NB4 (cell line): Measurements from ENCODE around the gene DUOX2.

Experiments
- POLR2A ChIP-seq: IDR thresholded peaks from 2 replicates; pipeline ENCODE4 v1.6.1; 2011; ENCODE audit warnings: mild to moderate bottlenecking; ENCODE audit not compliant: insufficient read length; ENCODE audit errors: extremely low read depth
- TF ChIP-seq, protein P1 (sequence below): IDR thresholded peaks from one replicate; pipeline ENCODE4 v1.5.1; 2012; ENCODE audit warnings: low read depth, low read length
- TF ChIP-seq, protein P2 (sequence below): IDR thresholded peaks from 2 replicates; pipeline ENCODE4 v1.6.1; 2011; ENCODE audit warnings: low read depth, low read length

DNA sequence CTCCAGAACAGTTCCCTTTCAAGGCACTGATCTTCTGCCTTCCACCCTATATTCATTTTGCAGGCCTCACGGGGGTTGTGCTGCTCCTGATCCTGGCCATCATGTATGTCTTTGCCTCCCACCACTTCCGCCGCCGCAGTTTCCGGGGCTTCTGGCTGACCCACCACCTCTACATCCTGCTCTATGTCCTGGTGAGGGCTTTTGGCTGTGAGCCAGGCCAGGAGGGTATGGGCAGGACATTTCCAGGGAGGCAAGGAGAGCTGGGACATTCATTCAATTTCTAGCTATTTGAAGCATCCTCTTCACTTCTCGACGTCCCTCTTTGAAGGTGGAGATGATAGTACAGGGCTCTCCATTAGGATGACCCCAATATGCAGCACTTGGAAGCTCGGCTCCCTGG, 41.8 kb upstream of the DUOX2 start:
- TF ChIP-seq POLR2A: no peak
- TF ChIP-seq, protein P1, sequence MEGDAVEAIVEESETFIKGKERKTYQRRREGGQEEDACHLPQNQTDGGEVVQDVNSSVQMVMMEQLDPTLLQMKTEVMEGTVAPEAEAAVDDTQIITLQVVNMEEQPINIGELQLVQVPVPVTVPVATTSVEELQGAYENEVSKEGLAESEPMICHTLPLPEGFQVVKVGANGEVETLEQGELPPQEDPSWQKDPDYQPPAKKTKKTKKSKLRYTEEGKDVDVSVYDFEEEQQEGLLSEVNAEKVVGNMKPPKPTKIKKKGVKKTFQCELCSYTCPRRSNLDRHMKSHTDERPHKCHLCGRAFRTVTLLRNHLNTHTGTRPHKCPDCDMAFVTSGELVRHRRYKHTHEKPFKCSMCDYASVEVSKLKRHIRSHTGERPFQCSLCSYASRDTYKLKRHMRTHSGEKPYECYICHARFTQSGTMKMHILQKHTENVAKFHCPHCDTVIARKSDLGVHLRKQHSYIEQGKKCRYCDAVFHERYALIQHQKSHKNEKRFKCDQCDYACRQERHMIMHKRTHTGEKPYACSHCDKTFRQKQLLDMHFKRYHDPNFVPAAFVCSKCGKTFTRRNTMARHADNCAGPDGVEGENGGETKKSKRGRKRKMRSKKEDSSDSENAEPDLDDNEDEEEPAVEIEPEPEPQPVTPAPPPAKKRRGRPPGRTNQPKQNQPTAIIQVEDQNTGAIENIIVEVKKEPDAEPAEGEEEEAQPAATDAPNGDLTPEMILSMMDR: no peak
- TF ChIP-seq, protein P2, sequence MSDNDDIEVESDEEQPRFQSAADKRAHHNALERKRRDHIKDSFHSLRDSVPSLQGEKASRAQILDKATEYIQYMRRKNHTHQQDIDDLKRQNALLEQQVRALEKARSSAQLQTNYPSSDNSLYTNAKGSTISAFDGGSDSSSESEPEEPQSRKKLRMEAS: no peak
